ENCODE results near the gene CLEC12A.
A peak's percentile ranks its signal among the peaks of the same experiment; 100 is the strongest.
"Not testable (repeated sequence)": the region's sequence is repeated elsewhere in the genome, so short reads cannot be mapped to it uniquely, and the experiment has no call there.

Gene CLEC12A

GRCh38 chr12:9971181-9971580 lies at the start of gene CLEC12A:
TSS of gene CLEC12A (plus strand) at chr12:9971409. CDS start at chr12:9971597, 188 bp downstream.
- DNase-seq (ENCODE audit: low spot score): no peak

DNA sequence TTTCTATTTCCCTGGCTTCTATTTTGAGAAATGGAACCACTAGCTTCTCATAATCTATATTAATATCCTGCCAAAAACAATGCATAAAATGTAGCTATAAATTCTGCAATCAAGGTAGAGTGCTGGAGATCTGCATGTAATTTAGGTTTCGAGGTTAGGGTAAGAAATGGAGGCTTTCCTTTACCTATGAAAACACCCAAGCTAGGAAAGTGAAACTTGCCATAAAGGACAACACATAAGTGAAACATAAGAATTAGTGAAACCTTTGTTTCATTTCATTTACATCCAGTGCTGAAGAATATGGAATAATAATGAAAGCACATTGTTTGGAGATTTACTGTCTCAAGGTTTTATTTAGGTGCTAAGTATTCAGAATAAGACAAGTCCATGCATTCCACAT lies 48.8 kb upstream of the CLEC12A start:
- DNase-seq (ENCODE audit: low spot score): no peak

- DNase-seq (ENCODE audit: low spot score): peak; percentile 63
Measured at GRCh38 chr12:9925705-9926393, 45.4 kb upstream of the CLEC12A start.

- DNase-seq (ENCODE audit: low spot score): no peak
Measured at GRCh38 chr12:9926876-9927275, 44.3 kb upstream of the CLEC12A start.

DNA sequence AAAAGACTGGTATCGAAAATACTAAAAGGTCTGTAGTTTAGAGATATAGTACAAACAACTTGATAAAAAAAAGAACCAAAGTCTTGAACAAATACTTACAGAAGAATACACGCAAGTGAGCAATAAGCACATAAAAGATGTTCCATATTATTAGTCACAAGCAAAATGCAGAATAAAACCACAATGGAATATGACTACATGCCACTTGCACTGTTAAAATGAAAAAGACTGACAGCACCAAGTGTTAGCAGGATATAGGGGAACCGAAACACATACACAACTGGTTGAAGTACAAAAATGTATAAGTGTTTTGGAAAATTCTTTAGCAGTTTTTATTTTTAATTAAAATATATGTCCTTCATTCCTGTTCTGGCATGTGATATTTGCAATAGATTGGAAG lies 42.6 kb upstream of the CLEC12A start:
- DNase-seq (ENCODE audit: low spot score): no peak

DNA sequence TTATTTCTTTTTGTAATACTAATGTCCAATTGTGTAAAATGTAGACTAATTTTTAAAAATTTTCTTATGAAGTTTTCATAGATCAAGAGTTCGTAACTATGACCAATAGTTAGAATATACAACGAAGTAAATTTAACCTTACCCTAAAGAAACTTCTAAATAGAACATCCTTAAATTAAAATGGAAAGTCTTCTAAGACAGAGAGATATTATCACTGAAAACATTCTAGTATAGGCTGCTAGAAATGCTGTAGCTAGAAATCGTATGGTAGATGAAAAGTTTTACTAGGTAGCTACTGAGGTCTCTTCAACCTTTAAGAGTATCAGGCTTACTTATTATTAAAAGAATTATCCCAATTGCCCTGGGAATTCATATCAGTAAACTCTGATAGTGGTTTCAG lies 40.0 kb upstream of the CLEC12A start:
- DNase-seq (ENCODE audit: low spot score): no peak

- DNase-seq (ENCODE audit: low spot score): no peak
Measured at GRCh38 chr12:9932270-9932669, 38.9 kb upstream of the CLEC12A start, which contains the start of gene CLEC2A. TSS of gene CLEC2A (minus strand) at chr12:9932370. CDS start at chr12:9932329, 41 bp downstream.

- DNase-seq (ENCODE audit: low spot score): no peak
Measured at GRCh38 chr12:9933958-9934357, 37.3 kb upstream of the CLEC12A start.

- DNase-seq (ENCODE audit: low spot score): no peak
Measured at GRCh38 chr12:9935026-9935425, 36.2 kb upstream of the CLEC12A start.

DNA sequence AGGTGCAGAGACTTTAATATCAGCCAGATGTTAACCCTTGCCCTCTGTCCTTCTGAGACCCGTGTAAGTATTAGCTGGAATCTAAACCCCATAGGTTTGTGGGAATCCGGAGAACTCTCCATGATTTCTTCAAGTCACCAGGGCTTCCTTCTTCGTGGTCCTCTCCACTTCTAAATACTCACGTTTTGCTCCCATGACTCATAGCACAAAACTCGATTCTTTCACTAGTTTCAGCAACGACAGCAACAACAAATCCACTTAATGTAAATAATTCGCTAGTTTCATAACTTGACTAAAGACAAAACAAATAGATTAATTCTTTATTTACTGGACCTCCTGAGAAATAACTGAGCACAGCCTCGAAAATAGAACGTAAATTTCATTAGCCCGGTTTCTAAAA lies 34.6 kb upstream of the CLEC12A start:
- no peak for DNase-seq (ENCODE audit: low spot score)

GRCh38 chr12:9940375-9940774 lies 30.8 kb upstream of the CLEC12A start:
- DNase-seq (ENCODE audit: low spot score): peak; percentile 27

GRCh38 chr12:9941838-9942237 lies 29.4 kb upstream of the CLEC12A start:
- DNase-seq (ENCODE audit: low spot score): no peak

- DNase-seq (ENCODE audit: low spot score): no peak
Measured at GRCh38 chr12:9943240-9943639, 28.0 kb upstream of the CLEC12A start.

GRCh38 chr12:9944391-9944790 lies 26.8 kb upstream of the CLEC12A start:
- DNase-seq (ENCODE audit: low spot score): no peak

DNA sequence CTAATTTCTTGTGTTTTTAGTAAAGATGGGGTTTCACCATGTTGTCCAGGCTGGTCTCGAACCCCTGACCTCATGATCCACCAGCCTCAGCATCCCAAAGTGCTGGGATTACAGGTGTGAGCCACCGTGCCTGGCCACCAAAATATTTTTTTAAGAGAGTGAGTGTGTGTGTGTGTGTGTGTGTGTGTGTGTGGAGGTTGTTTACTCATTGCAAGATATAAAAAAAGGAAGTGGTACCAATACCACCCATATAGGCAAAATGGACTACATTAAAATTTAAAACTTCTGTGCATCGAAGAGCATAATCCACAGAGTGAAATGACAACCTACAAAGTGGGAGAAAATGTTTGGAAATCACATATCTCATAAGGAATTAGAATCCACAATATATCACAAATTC lies 23.5 kb upstream of the CLEC12A start:
- no peak for DNase-seq (ENCODE audit: low spot score)

GRCh38 chr12:9948606-9949296 lies 22.5 kb upstream of the CLEC12A start:
- peak; percentile 35 for DNase-seq (ENCODE audit: low spot score)

DNA sequence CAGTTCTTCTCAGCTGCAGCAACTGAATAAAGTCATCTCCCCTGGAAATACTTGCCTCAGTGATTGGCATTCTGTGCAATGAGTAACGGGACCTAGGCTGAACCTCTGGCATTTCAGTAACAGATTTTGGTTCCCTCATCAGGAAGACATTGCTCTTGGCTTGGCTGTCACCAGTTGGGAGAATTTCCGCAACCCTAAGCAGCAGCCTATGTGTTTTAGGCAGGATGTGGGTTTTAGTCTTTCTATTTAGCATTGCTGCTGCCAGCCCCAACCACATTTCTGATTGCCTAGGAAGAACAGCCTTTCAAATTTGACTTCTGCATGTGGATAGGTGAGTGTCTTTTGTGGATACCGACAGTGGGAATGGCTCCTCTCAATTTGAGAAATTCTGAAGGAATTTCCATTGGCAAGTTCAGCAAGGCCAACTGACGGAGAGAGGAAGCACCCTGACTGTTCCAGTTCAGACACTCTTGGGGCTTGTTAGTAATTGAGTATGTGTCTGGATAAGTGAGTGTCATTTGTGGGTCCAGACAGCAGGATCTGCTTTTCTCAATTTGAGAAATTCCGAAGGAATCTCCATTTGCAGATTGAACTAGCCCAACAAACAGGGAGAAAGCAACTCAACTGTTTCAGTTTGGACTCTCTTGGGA lies 20.1 kb upstream of the CLEC12A start:
- no peak for DNase-seq (ENCODE audit: low spot score)

GRCh38 chr12:9952954-9953729 lies 18.1 kb upstream of the CLEC12A start:
- not testable (repeated sequence) for DNase-seq (ENCODE audit: low spot score)

DNA sequence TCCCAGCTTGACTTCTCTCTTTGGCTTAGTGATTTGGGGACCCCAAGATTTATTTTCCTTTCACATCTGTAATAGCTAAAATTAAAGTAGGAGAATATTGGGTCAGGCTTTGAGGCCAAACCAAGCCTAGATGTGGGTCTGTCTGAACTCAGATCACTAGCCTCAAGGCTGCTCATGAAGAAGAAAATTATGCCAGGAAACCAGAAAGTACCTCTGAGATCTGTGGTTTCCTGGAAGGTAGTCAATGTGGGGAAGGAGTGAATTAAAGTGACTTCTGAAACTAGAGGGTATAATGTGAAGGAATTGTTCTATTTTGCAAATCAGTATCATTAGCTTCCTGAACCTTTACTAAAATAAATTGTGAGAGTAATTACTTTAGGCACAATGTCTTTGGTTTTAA lies 13.4 kb upstream of the CLEC12A start:
- DNase-seq (ENCODE audit: low spot score): no peak

DNA sequence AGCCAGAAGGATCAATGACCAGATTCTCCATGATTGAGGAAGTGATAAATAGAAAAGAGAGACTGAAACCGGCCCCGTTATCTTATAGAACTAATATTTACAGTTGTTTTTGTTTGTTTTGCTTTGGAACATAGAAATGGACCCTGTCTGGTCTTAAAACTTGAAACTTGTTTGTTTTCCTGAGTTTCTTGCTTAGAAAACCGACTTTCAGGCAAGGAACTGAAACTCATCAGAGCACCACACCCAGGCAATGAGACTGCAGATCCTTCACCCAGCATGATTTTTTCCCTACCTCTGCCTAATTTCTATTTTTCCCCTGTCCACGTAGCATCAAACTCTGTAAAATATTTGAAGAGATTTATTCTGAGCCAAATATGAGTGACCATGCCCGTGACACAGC lies 10.6 kb upstream of the CLEC12A start:
- DNase-seq (ENCODE audit: low spot score): no peak

- DNase-seq (ENCODE audit: low spot score): no peak
Measured at GRCh38 chr12:9961106-9961505, 10.1 kb upstream of the CLEC12A start.

- no peak for DNase-seq (ENCODE audit: low spot score)
Measured at GRCh38 chr12:9961901-9962300, 9.3 kb upstream of the CLEC12A start.

All from pons (tissue), 1 donor.